Measurements from ENCODE around the gene TENM3.

Gene TENM3

DNA sequence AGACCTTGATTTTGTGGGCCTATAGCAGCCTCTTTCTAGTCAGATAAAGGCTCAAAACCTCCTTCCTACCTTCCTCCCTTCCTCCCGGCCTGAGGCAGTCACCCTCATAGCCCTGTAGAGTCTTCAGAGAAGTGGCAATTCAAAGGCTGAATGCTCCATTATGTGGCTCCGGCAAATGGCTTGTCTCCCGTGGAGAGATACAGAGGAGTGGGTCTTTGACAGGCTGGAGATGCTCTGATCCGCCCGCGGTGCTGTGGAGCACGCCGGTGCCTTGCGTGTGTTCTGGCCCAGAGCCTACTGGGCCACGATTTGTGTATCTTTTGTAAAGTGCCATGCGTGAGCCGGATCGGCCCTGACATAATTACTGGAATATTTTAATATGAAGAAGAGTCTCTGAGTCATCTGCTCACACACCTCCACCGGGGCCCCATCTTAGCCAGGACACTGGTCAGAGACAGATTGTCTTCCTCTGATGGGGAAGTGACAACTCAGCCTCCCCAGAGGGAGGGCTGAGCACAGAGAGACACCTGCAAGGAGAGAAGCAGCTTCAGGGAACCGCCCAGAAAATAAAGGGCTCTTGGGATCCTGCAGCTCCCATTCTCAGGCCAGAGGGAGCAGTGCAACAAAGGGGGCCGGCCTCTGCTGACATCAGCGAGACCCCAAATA lies 585.3 kb downstream of the TENM3 start:
- no peak overlapping the region for H3K4me3 ChIP-seq (ENCODE audit: extremely low read depth, insufficient read depth, low read length, poor library complexity, severe bottlenecking)
- H3K27ac ChIP-seq (ENCODE audit: low read depth, low read length, severe bottlenecking): no peak overlapping the region
- peaks cover 4% of the 10 kb centered on the region for H3K9me3 ChIP-seq (ENCODE audit: control insufficient read depth, low read length)
- WGBS, 2 experiments (ENCODE audit: insufficient coverage in 2 of 2): 54 to 59% methylated on average over 6 to 7 of the region's 17 CpGs
- H3K36me3 ChIP-seq (ENCODE audit: control insufficient read depth, insufficient read depth, low read length): no peaks in the 10 kb centered on the region
- H3K4me1 ChIP-seq (ENCODE audit: control insufficient read depth, insufficient read depth, low read length, poor library complexity, severe bottlenecking): no peaks in the 10 kb centered on the region

DNA sequence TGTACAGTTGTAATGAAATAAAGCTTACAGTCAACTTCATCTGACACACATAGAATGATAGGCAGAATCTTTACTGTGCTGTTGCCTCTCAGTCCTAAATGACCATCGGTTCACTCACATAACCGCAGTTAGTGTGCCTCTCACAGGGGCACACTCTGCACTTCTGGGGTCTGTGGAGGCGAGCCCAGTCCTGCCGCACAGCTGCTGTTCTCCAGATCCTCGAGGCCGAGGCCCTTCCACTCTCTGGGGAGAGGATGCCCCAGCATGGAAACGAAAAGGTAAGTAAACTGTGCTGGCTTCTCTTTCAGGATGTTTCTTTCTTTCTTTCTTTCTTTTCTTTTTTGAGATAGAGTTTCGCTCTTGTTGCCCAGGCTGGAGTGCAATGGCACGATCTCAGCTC lies 586.0 kb downstream of the TENM3 start:
- peaks cover 4% of the 10 kb centered on the region for H3K9me3 ChIP-seq (ENCODE audit: control insufficient read depth, low read length)
- WGBS, 2 experiments (ENCODE audit: insufficient coverage in 2 of 2): 86 to 95% methylated on average over 7 to 8 of the region's 9 CpGs
- H3K4me1 ChIP-seq (ENCODE audit: control insufficient read depth, insufficient read depth, low read length, poor library complexity, severe bottlenecking): no peaks in the 10 kb centered on the region
- H3K4me3 ChIP-seq (ENCODE audit: extremely low read depth, insufficient read depth, low read length, poor library complexity, severe bottlenecking): no peak overlapping the region
- no peak overlapping the region for H3K27ac ChIP-seq (ENCODE audit: low read depth, low read length, severe bottlenecking)
- no peaks in the 10 kb centered on the region for H3K36me3 ChIP-seq (ENCODE audit: control insufficient read depth, insufficient read depth, low read length)

DNA sequence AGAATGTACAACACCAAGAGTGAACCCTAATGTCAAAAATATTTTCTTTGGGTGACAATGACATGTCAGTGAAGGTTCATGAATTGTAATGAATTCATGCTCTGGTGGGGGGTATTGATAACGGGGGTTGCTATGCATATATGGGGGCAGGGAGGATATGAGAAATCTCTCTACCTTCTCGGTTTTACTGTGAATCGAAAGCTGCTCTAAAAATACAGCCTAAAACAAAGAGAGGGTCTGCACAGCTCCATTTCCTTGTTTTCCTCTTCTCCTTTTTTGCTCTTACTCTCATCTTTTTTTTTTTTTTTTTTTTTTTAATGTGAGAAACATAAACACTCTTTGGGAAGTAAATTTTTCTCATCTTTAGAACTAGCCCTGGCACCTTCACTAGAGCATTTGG lies 588.2 kb downstream of the TENM3 start:
- no CpG with 5 or more reads among the region's 3 CpGs for WGBS, 2 experiments (ENCODE audit: insufficient coverage in 2 of 2)
- Histone ChIP-seq H3K9me3 (ENCODE audit: control insufficient read depth, low read length) (peaks cover 4% of the 10 kb centered on the region), H3K27ac (ENCODE audit: low read depth, low read length, severe bottlenecking) (no peak overlapping the region), H3K4me3 (ENCODE audit: extremely low read depth, insufficient read depth, low read length, poor library complexity, severe bottlenecking) (no peak overlapping the region), H3K36me3 (ENCODE audit: control insufficient read depth, insufficient read depth, low read length) (no peaks in the 10 kb centered on the region), H3K4me1 (ENCODE audit: control insufficient read depth, insufficient read depth, low read length, poor library complexity, severe bottlenecking) (no peaks in the 10 kb centered on the region)

DNA sequence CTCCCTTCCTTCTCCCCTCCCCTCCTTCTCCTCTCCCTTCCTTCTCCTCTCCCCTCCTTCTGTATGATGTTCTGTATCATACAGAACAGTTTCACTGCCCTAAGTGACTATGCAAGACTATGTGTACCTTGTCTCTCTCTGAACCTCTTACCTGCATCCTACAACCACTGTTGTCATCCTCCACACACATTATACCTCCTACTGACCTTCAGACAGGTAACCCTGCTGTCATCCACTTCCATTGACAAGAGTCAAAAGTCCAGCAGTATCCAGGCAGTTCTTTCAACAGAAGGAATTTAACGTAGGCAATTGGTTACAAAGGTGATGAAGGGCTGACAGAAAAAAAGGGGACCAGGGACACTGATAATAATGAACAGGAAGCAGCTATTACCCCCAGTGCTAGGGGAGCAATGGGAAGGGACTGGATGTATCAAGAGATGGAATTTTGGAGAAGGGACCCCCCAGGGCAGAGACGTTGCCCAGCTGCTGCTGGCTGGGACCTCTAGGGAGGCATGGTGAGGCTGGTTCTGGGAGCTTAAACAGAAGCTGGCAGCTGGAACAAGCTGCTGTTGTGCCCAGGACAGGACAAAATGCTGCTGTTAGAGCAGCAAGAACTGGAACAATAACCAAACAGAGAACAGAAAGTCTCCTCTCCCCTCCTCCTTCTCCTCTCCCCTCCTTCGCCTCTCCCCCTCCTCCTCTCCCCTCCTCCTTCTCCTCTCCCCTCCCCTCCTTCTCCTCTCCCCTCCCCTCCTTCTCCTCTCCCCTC lies 589.3 kb downstream of the TENM3 start:
- peaks cover 4% of the 10 kb centered on the region for H3K9me3 ChIP-seq (ENCODE audit: control insufficient read depth, low read length)
- no peaks in the 10 kb centered on the region for H3K4me1 ChIP-seq (ENCODE audit: control insufficient read depth, insufficient read depth, low read length, poor library complexity, severe bottlenecking)
- H3K27ac ChIP-seq (ENCODE audit: low read depth, low read length, severe bottlenecking): no peak overlapping the region
- no peaks in the 10 kb centered on the region for H3K36me3 ChIP-seq (ENCODE audit: control insufficient read depth, insufficient read depth, low read length)
- WGBS, 2 experiments (ENCODE audit: insufficient coverage in 2 of 2): 51 to 53% methylated on average over 2 of the region's 3 CpGs
- H3K4me3 ChIP-seq (ENCODE audit: extremely low read depth, insufficient read depth, low read length, poor library complexity, severe bottlenecking): no peak overlapping the region

DNA sequence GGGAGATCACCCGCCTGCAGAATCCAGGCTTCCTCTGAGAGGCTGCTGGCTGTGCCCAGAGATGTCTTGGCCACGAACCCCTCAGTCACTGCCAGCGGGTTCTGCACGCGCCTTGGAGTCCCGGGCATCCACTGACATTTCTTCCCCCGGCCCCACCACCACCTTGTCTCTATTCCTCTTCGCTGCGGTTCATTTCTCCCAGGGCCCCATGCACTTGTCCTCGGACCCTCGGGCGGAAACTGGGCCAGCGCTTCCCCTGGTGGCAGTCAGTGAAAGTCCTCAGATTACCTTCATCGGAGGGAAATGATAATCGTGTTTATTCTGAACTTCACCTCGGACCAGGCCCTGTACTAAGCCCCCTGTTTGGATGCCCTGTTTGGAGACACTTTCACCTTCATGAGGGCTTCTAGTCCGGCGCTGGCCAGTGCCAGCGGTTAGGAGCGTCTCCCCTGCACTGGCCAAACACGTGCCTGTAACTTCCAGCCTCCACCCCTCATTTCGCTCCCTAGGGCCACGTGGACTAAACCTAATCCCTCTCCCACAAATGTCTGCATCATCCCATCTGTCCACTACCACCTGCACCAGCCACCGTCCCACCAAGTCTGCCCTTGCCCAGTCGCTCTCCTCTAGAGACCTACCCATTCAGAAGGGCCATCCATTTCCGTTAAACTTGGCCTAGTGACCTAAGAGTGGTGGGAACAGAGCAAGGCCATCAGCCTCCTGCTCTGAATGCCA lies 592.0 kb downstream of the TENM3 start:
- Histone ChIP-seq H3K36me3 (ENCODE audit: control insufficient read depth, insufficient read depth, low read length) (no peaks in the 10 kb centered on the region), H3K9me3 (ENCODE audit: control insufficient read depth, low read length) (peaks cover 4% of the 10 kb centered on the region), H3K4me1 (ENCODE audit: control insufficient read depth, insufficient read depth, low read length, poor library complexity, severe bottlenecking) (no peaks in the 10 kb centered on the region), H3K27ac (ENCODE audit: low read depth, low read length, severe bottlenecking) (no peak overlapping the region), H3K4me3 (ENCODE audit: extremely low read depth, insufficient read depth, low read length, poor library complexity, severe bottlenecking) (no peak overlapping the region)
- 69% methylated on average over 19 to 26 of the region's 26 CpGs for WGBS, 2 experiments (ENCODE audit: insufficient coverage in 2 of 2)

DNA sequence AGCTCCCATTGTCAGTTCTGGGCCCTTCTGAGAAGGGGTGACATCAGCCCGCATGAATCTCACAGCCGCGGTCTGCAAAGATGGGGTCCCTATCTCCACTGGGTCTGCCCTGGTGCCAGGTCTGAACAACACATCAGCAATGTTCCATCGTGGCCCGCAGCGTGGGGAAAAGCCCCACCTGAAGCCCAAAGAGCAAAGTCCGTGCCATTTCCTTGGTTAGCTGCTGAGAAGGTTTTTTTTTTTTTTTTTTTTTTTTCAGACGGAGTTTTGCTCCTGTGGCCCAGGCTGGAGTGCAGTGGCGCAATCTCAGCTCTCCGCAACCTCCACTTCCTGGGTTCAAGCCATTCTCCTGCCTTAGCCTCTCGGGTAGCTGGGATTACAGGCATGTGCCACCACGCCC lies 594.6 kb downstream of the TENM3 start:
- Histone ChIP-seq H3K9me3 (ENCODE audit: control insufficient read depth, low read length) (no peaks in the 10 kb centered on the region), H3K36me3 (ENCODE audit: control insufficient read depth, insufficient read depth, low read length) (no peaks in the 10 kb centered on the region), H3K4me1 (ENCODE audit: control insufficient read depth, insufficient read depth, low read length, poor library complexity, severe bottlenecking) (no peaks in the 10 kb centered on the region), H3K4me3 (ENCODE audit: extremely low read depth, insufficient read depth, low read length, poor library complexity, severe bottlenecking) (no peak overlapping the region), H3K27ac (ENCODE audit: low read depth, low read length, severe bottlenecking) (no peak overlapping the region)
- 89 to 92% methylated on average over 7 to 9 of the region's 12 CpGs for WGBS, 2 experiments (ENCODE audit: insufficient coverage in 2 of 2)

DNA sequence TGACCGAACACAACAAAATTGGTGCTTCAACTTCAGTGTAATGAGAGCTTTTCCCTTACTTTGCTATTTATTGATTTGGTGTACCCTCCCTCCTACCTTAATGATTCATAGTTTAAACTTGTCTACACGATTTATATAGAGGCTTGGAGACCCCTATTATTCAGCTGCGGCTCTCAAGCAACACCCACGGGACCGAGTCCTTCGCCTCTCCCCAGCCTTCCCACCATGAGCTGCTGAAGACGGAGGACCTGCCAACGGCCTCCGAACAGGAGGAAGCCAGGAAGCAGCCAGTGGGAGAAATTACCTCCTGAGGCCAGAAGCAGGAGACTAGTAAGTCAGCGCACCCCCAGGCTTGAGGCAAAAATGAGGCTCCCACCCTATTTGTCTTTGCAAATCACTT lies 595.3 kb downstream of the TENM3 start:
- Histone ChIP-seq H3K4me3 (ENCODE audit: extremely low read depth, insufficient read depth, low read length, poor library complexity, severe bottlenecking) (no peak overlapping the region), H3K9me3 (ENCODE audit: control insufficient read depth, low read length) (no peaks in the 10 kb centered on the region)
- WGBS, 2 experiments (ENCODE audit: insufficient coverage in 2 of 2): 75 to 100% methylated on average over 2 to 9 of the region's 10 CpGs

DNA sequence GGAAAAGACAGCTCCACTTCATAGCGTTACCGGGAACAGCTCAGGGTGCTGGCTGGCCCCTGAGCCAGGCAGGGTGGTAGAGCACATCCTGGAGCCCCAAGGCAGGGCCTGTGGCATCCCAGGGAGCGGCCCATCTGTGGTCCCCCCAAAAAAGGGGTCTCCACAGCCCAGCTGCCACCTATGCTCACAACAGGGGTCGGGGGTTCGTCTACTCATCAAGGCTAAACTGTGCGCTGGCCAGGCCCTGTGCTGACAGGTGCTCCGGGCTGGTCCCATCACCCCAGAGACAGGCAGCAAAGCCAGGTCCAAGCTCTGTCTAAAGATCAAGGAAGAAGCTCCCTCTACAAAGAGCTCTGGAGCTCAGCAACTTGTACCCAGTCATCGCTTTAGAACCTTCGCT lies 596.1 kb downstream of the TENM3 start:
- Histone ChIP-seq H3K27ac (ENCODE audit: low read depth, low read length, severe bottlenecking) (no peak overlapping the region), H3K36me3 (ENCODE audit: control insufficient read depth, insufficient read depth, low read length) (no peaks in the 10 kb centered on the region), H3K4me3 (ENCODE audit: extremely low read depth, insufficient read depth, low read length, poor library complexity, severe bottlenecking) (no peak overlapping the region), H3K4me1 (ENCODE audit: control insufficient read depth, insufficient read depth, low read length, poor library complexity, severe bottlenecking) (no peaks in the 10 kb centered on the region), H3K9me3 (ENCODE audit: control insufficient read depth, low read length) (no peaks in the 10 kb centered on the region)
- WGBS, 2 experiments (ENCODE audit: insufficient coverage in 2 of 2): 92 to 93% methylated on average over 7 to 9 of the region's 9 CpGs

More for the DNA sequence above, 595.3 kb downstream of the TENM3 start:
- no peaks in the 10 kb centered on the region for H3K36me3 ChIP-seq (ENCODE audit: control insufficient read depth, insufficient read depth, low read length)
- H3K4me1 ChIP-seq (ENCODE audit: control insufficient read depth, insufficient read depth, low read length, poor library complexity, severe bottlenecking): no peaks in the 10 kb centered on the region
- no peak overlapping the region for H3K27ac ChIP-seq (ENCODE audit: low read depth, low read length, severe bottlenecking)

DNA sequence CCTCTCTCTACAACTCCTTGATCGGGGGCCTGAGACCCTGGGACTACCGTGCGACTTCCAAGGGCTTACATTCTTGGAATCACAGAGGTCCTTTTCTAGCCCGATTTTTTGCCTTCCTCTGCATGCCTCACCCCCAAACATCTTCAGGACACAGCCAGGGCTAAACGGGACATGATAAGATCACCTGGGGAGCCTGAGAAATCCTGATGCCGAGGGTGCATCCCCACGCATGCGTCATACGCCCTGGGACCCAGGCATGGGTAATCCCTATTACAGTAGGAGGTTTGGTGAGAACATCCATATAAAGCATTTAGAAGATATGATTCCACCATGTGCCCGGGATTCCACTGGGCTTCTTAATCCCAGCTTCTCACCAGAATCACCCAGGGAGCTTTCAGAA lies 596.9 kb downstream of the TENM3 start:
- H3K36me3 ChIP-seq (ENCODE audit: control insufficient read depth, insufficient read depth, low read length): no peaks in the 10 kb centered on the region
- no peak overlapping the region for H3K27ac ChIP-seq (ENCODE audit: low read depth, low read length, severe bottlenecking)
- H3K4me3 ChIP-seq (ENCODE audit: extremely low read depth, insufficient read depth, low read length, poor library complexity, severe bottlenecking): no peak overlapping the region
- 85 to 93% methylated on average over 5 of the region's 10 CpGs for WGBS, 2 experiments (ENCODE audit: insufficient coverage in 2 of 2)
- no peaks in the 10 kb centered on the region for H3K9me3 ChIP-seq (ENCODE audit: control insufficient read depth, low read length)
- H3K4me1 ChIP-seq (ENCODE audit: control insufficient read depth, insufficient read depth, low read length, poor library complexity, severe bottlenecking): no peaks in the 10 kb centered on the region

DNA sequence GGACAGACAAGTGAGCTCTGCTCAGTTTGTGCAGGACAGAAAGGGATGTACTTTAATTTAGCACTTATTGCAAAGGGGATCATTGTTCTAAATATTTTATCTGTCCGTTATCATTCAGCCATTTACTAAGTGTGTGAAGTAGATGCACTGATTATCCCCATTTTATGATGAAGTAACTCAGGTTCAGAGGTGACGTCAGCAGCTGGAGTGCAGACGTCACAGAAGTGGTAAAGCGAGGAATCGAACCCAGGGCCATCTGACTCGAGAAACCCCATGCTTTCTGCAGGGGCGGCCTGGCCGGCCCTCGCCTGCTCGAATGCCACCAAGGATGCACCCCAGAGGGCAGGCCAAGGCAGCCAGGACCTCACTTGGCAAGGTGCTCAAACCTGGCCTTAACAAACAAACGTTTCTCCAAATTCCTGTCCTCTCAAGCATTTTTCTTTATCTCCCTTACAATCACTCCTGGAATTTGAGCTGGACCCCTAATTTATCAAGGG lies 599.0 kb downstream of the TENM3 start:
- H3K36me3 ChIP-seq (ENCODE audit: control insufficient read depth, insufficient read depth, low read length): no peaks in the 10 kb centered on the region
- H3K9me3 ChIP-seq (ENCODE audit: control insufficient read depth, low read length): no peaks in the 10 kb centered on the region
- 84 to 92% methylated on average over 9 to 10 of the region's 11 CpGs for WGBS, 2 experiments (ENCODE audit: insufficient coverage in 2 of 2)
- no peak overlapping the region for H3K4me3 ChIP-seq (ENCODE audit: extremely low read depth, insufficient read depth, low read length, poor library complexity, severe bottlenecking)
- no peak overlapping the region for H3K27ac ChIP-seq (ENCODE audit: low read depth, low read length, severe bottlenecking)
- no peaks in the 10 kb centered on the region for H3K4me1 ChIP-seq (ENCODE audit: control insufficient read depth, insufficient read depth, low read length, poor library complexity, severe bottlenecking)

Measured in mesodermal cell (in vitro differentiated cells).